Measurements from ENCODE around the gene NUP214. TPM values are rescaled to one million over a fixed set of nuclear protein-coding genes. Genes with fewer than 3 reads are reported as not detected.

The NUP214 gene
- total and polyA plus RNA-seq, 2 of the 8 experiments (the other 6 are each of a cell fraction or from before 2014, with no cell fraction given) = 28.6 to 50.2 TPM

DNA sequence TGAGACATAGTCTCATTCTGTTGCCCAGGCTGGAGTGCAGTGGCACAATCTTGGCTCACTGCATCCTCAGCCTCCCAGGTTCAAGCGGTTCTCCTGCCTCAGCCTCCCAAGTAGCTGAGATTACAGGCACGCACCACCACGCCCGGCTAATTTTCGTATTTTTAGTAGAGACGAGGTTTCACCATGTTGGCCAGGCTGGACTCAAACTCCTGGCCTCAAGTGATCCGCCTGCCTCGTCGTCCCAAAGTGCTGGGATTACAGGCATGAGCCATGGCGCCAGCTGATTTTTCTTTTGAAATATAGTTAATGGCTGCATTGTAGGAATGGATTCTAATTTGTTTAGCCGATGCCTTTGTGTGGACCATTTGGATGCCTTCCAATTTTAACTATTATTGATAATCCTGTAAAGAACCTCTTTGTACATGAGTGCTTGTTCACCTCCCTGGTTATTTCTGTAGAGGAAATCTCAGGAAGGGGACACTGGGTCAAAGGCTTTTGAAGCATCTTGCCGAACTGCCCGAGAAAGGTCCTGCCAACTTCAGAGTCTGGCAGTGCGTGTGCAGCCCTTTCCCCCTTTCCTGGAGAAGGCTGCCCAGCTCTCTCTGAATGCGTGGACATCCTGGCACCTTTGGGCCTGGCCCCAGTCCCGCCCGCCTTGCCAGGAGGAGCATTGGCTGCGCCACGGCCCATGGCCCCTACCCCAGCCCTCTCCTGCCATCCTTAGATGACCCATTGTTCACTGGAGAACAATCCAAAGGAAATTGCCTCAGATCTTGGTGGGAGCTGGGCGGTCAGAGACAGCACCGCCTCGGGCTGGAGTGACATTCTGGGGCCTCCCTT lies 8.9 kb upstream of the NUP214 start (continued):
- TF ChIP-seq USF2 (IDR thresholded peaks at IDR 0.05; ENCODE audit: low read length) (no peak), SRF (IDR thresholded peaks at IDR 0.05; ENCODE audit: low read depth, low read length) (no peak), HDAC2 (IDR thresholded peaks at IDR 0.05; ENCODE audit: borderline replicate concordance in 1 of 2, low read depth in 2 of 2, low read length in 2 of 2) (no peak), CBX8 (IDR thresholded peaks at IDR 0.05; ENCODE audit: borderline replicate concordance, low read depth, low read length) (no peak), EGR1 (IDR thresholded peaks at IDR 0.05; ENCODE audit: borderline replicate concordance, low read depth, low read length) (no peak), NANOG (IDR thresholded peaks at IDR 0.05; ENCODE audit: insufficient read depth, low read depth, low read length, poor library complexity, severe bottlenecking) (no peak), BRCA1 (IDR thresholded peaks at IDR 0.05; ENCODE audit: low read depth, low read length) (no peak), BACH1 (IDR thresholded peaks at IDR 0.05; ENCODE audit: low read length) (no peak), TAF7 (optimal IDR thresholded peaks at IDR 0.05; ENCODE audit: borderline replicate concordance, low read depth, low read length) (no peak), CEBPB (IDR thresholded peaks at IDR 0.05; ENCODE audit: low read depth, low read length) (no peak), POU5F1 (IDR thresholded peaks at IDR 0.05; ENCODE audit: low read depth, low read length) (no peak), GTF2F1 (IDR thresholded peaks at IDR 0.05; ENCODE audit: borderline replicate concordance, low read depth, low read length) (no peak)

Measured in H1 (cell line).